ENCODE data around the gene LTB. TPM values are rescaled to one million over a fixed set of nuclear protein-coding genes. Genes with fewer than 3 reads are reported as not detected.

Gene LTB
- total RNA-seq: 10.0 TPM
- long read RNA-seq, transcript LTB-210 (4 exons, 897 nt): major isoform, 11 of 20 reads
- long read RNA-seq, partial matches to known transcripts: 0 of 20 reads
- long read RNA-seq, other reads (novel, unspliced or antisense): 5 of 20 reads

- ATAC-seq (no peak), DNase-seq (no peak)
- intact Hi-C loops (cut with DNase I): no loop called here
- no peaks in the 10 kb centered on the region for H3K9me3 ChIP-seq
- peak within 1 kb of the TSS; percentile 79 for H3K4me3 ChIP-seq
- H3K36me3 ChIP-seq: no peaks in the 10 kb centered on the region
- H3K4me1 ChIP-seq: peaks cover 53% of the 10 kb centered on the region
- peak within 1 kb of the TSS; percentile 84 for H3K27ac ChIP-seq
- no peaks in the 10 kb centered on the region for H3K27me3 ChIP-seq (ENCODE audit: low read depth)
- TF ChIP-seq CTCF (IDR thresholded peaks at IDR 0.05): no peak
Measured at GRCh38 chr6:31582230-31582643, at the start of gene LTB. LTB (minus strand) TSS chr6:31582424; CDS start chr6:31582417, 7 bp downstream.

- Histone ChIP-seq H3K4me1 (no peaks in the 10 kb centered on the region), H3K9me3 (no peaks in the 10 kb centered on the region), H3K27ac (no peak overlapping the region), H3K36me3 (peaks cover 100% of the 10 kb centered on the region), H3K27me3 (ENCODE audit: low read depth) (no peaks in the 10 kb centered on the region), H3K4me3 (no peak overlapping the region)
- intact Hi-C loops (cut with DNase I): no loop called here
- TF ChIP-seq CTCF (IDR thresholded peaks at IDR 0.05): no peak
- DNase-seq: no peak
- ATAC-seq: peak in 1 of 2 donors; percentile 29
Measured at GRCh38 chr6:31631681-31632278, 49.6 kb upstream of the LTB start.

- no peaks in the 10 kb centered on the region for H3K9me3 ChIP-seq
- ATAC-seq (no peak), DNase-seq (no peak)
- no peak overlapping the region for H3K27ac ChIP-seq
- H3K4me3 ChIP-seq: no peak overlapping the region
- H3K36me3 ChIP-seq: peaks cover 100% of the 10 kb centered on the region
- intact Hi-C loops (cut with DNase I): no loop called here
- H3K27me3 ChIP-seq (ENCODE audit: low read depth): no peaks in the 10 kb centered on the region
- TF ChIP-seq CTCF (IDR thresholded peaks at IDR 0.05): no peak
- H3K4me1 ChIP-seq: no peaks in the 10 kb centered on the region
Measured at GRCh38 chr6:31631209-31631608, 49.0 kb upstream of the LTB start.

DNA sequence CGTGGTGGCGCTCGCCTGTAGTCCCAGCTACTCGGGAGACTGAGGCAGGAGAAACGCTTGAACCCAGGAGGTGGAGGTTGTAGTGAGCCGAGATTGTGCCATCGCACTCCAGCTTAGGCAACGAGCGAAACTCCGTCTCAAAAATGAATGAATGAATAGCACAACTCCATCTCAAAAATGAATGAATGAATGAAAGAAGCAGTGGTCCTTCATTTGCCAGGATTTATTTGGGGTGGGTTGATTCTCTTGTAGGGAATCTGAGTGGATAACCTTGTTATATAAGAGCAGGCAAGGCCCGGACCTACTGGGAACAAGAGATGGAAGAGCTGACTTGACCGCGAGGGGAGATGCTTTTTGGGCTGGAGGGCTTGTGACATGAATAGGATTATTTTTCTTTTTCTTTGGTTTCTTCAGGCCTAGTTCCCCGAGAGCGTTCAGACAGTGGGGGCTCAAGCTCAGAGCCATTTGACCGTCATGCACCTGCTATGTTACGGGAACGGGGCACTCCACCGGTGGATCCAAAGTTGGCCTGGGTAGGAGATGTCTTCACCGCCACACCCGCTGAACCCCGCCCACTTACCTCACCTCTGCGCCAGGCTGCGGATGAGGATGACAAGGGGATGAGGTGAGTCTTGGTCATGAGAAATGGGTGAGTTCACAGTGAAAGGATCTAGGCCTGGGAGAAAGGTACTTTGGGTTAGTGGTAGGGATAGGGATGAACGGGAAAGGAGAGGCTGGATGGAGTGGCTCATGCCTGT, 48.1 kb upstream of the LTB start:
- H3K4me3 ChIP-seq: no peak overlapping the region
- H3K4me1 ChIP-seq: no peaks in the 10 kb centered on the region
- no peaks in the 10 kb centered on the region for H3K27me3 ChIP-seq (ENCODE audit: low read depth)
- peaks cover 100% of the 10 kb centered on the region for H3K36me3 ChIP-seq
- H3K9me3 ChIP-seq: no peaks in the 10 kb centered on the region
- TF ChIP-seq CTCF (IDR thresholded peaks at IDR 0.05): no peak
- H3K27ac ChIP-seq: no peak overlapping the region
- intact Hi-C loops (cut with DNase I): no loop called here
- no peak for DNase-seq
- ATAC-seq: no peak

GRCh38 chr6:31629014-31629413, 46.8 kb upstream of the LTB start:
- intact Hi-C loops (cut with DNase I): no loop called here
- DNase-seq (no peak), ATAC-seq (no peak)
- no peak for TF ChIP-seq CTCF (IDR thresholded peaks at IDR 0.05)
- H3K27me3 ChIP-seq (ENCODE audit: low read depth): no peaks in the 10 kb centered on the region
- no peaks in the 10 kb centered on the region for H3K4me1 ChIP-seq
- H3K27ac ChIP-seq: no peak overlapping the region
- peaks cover 100% of the 10 kb centered on the region for H3K36me3 ChIP-seq
- no peak overlapping the region for H3K4me3 ChIP-seq
- no peaks in the 10 kb centered on the region for H3K9me3 ChIP-seq

All from lower lobe of right lung (tissue), 2 donors.